BE2C (cell line): ENCODE data around the gene ORC3.
"Not testable (repeated sequence)": the region's sequence is repeated elsewhere in the genome, so short reads cannot be mapped to it uniquely, and the experiment has no call there.

Experiments used
- DNase-seq: peaks from one replicate; pipeline ENCODE4 v3.0.0-alpha.2; 2020
- H3K27me3 ChIP-seq: fragments of 250-450 bp; sonication (Bioruptor Pico); 2 replicates; pipeline ENCODE4 v1.5.1; 2020; ENCODE audit warnings: mild to moderate bottlenecking
- H3K36me3 ChIP-seq: fragments of 250-450 bp; sonication (Bioruptor Pico); 2 replicates; pipeline ENCODE4 v1.5.1; 2020; ENCODE audit warnings: mild to moderate bottlenecking
- H3K4me1 ChIP-seq: fragments of 250-450 bp; sonication (Bioruptor Pico); 2 replicates; pipeline ENCODE4 v1.5.1; 2020
- H3K4me3 ChIP-seq: 2 replicates; pipeline ENCODE4 v1.5.1; 2011; ENCODE audit warnings: low read depth, low read length
- H3K9me3 ChIP-seq: fragments of 250-450 bp; sonication (Bioruptor Pico); 2 replicates; pipeline ENCODE4 v1.5.1; 2020
- CTCF ChIP-seq: IDR thresholded peaks from 2 replicates; pipeline ENCODE4 v1.5.1; 2012; ENCODE audit warnings: mild to moderate bottlenecking, low read depth, low read length

ORC3 gene

GRCh38 chr6:87705070-87705691, 115.2 kb downstream of the ORC3 start:
- Histone ChIP-seq H3K27me3 (no peaks in the 10 kb centered on the region), H3K4me1 (no peaks in the 10 kb centered on the region), H3K4me3 (no peak overlapping the region), H3K9me3 (no peaks in the 10 kb centered on the region), H3K36me3 (no peaks in the 10 kb centered on the region)
- DNase-seq, result no peak
- no peak for TF ChIP-seq CTCF

- Histone ChIP-seq H3K4me3 (no peak overlapping the region), H3K27me3 (no peaks in the 10 kb centered on the region), H3K36me3 (no peaks in the 10 kb centered on the region), H3K4me1 (no peaks in the 10 kb centered on the region), H3K9me3 (no peaks in the 10 kb centered on the region)
- DNase-seq, result no peak
- no peak for TF ChIP-seq CTCF
Observed at GRCh38 chr6:87706187-87706966, 116.4 kb downstream of the ORC3 start.

- DNase-seq, H3K4me3 ChIP-seq: not testable (repeated sequence)
Observed at GRCh38 chr6:87708581-87709427, 118.9 kb downstream of the ORC3 start.

GRCh38 chr6:87710090-87710489, 120.2 kb downstream of the ORC3 start:
- Histone ChIP-seq H3K4me1 (no peaks in the 10 kb centered on the region), H3K4me3 (no peak overlapping the region), H3K9me3 (no peaks in the 10 kb centered on the region), H3K27me3 (no peaks in the 10 kb centered on the region), H3K36me3 (no peaks in the 10 kb centered on the region)
- TF ChIP-seq CTCF, result no peak
- DNase-seq, result no peak

More at GRCh38 chr6:87708581-87709427, 118.9 kb downstream of the ORC3 start:
- not testable (repeated sequence) for H3K4me1 ChIP-seq, H3K36me3 ChIP-seq, H3K27me3 ChIP-seq, H3K9me3 ChIP-seq

- not testable (repeated sequence) for H3K27me3 ChIP-seq, H3K4me3 ChIP-seq, H3K9me3 ChIP-seq, DNase-seq, H3K4me1 ChIP-seq, H3K36me3 ChIP-seq
Observed at GRCh38 chr6:87712713-87713112, 122.8 kb downstream of the ORC3 start.

- DNase-seq, result no peak
- H3K9me3 ChIP-seq, result no peaks in the 10 kb centered on the region; the same call in 1 of the 2 replicates
- no peak for TF ChIP-seq CTCF
- no peaks in the 10 kb centered on the region for H3K4me1 ChIP-seq
- H3K36me3 ChIP-seq, result no peaks in the 10 kb centered on the region
- no peaks in the 10 kb centered on the region for H3K27me3 ChIP-seq
- no peak overlapping the region for H3K4me3 ChIP-seq
Observed at GRCh38 chr6:87714093-87714842, 124.3 kb downstream of the ORC3 start.
